ENCODE results near the gene GET4. TPM values are rescaled to one million over a fixed set of nuclear protein-coding genes. Genes with fewer than 3 reads are reported as not detected.

Gene GET4
- total and polyA plus RNA-seq, 2 donors, result 11.6 to 42.4 TPM

DNA sequence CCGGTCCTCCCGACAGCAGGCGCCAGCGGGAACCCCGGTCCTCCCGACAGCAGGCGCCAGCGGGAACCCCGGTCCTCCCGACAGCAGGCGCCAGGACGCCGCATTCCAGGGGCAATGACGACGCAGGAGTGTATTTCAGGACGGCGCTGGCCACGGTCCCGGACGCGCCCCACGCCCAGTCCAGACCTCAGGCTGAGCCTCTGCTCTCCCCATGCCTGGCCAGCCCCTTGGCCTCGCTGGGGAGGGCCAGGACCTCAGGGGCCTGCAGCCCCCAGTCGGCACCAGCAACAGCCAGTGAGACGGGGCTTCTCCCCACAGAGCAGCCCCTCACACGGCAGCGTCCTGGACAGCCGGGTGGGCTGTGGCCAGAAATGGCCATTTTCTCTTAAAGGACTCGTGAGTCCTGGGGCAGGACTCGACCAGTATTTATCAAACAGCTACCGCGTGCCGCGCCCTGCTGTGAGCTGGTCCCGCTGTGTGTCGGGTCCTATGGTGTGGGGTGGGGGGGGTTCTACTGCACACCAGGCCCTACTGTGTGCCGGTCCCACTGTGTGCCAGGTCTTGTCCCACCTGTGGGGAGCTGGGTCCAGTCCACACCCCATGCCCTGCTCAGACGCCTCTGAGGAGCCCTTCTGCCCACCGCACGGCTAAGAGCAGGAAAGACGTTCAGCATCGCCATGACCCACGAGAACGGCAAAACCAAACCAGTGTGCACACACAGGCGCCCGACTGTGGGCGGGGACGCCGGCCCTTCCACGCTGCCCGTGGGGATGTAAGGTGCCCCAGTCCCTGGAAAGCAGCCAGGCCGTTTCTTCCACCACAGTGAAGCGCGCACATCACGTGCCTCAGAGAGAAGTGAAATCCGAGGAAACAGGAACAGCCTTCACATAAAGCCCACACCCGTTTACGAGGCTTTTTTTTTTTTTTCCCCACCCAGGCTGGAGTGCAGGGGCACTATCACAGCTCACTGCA, 33.3 kb downstream of the GET4 start:
- DNase-seq (ENCODE audit: extremely low spot score), result no peak
- peak overlapping the region; percentile 7 for H3K4me3 ChIP-seq (ENCODE audit: low read depth, low read length)
- H3K27ac ChIP-seq (ENCODE audit: low read depth), result no peak overlapping the region

DNA sequence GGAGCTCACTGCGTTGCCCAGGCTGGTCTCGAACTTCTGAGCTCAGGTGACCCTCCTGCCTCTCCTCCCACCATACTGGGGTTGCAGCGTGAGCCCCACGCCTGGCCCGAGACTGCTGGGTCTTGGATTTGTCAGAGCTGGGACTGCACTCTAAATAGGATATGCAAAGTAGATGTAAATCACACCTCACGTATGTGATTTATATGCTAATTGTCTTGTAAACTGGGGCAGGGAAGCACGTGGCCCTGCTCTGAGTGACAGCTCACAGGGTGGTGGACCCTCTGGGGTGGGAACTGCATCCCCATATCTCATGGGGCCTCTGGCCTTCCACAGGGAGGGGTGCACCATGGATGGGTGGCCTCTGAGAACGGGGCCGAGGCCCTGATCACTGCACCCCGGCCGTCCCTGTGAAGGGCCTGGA, 34.1 kb downstream of the GET4 start:
- DNase-seq (ENCODE audit: extremely low spot score), result no peak
- Histone ChIP-seq H3K4me3 (ENCODE audit: low read depth, low read length) (no peak overlapping the region), H3K36me3 (ENCODE audit: insufficient read depth) (no peaks in the 10 kb centered on the region), H3K27ac (ENCODE audit: low read depth) (no peak overlapping the region), H3K4me1 (ENCODE audit: insufficient read depth) (no peaks in the 10 kb centered on the region)
- 88% methylated on average over 11 of the region's 11 CpGs for WGBS

More for the DNA sequence above, 33.3 kb downstream of the GET4 start:
- Histone ChIP-seq H3K4me1 (ENCODE audit: insufficient read depth) (no peaks in the 10 kb centered on the region), H3K36me3 (ENCODE audit: insufficient read depth) (no peaks in the 10 kb centered on the region)
- 38% methylated on average over 54 of the region's 58 CpGs for WGBS

DNA sequence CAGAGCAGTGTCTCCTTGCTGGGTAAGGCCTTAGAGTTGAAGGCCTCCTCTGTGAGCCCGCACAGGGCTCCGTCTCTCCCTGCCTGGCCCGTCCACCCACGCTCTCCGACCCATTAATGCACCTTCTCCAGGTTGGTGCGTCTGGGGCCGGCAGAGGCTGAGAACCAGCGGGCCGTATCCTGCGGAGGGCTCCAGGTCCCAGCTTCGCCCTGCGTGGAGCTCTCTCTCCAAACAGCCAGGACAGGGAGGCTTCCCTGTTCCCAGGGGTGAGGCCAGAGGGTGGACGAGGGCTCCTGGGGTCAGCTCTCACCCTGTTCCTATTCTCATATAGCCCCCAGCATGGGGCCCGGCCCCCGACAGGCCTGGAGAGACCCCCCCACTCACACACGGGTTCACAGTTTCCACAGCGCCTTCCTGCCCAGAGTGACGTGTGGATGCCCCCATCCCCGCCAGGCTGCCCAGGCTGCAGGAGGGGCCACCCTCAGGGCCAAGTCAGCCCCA, 34.6 kb downstream of the GET4 start:
- Histone ChIP-seq H3K27ac (ENCODE audit: low read depth) (no peak overlapping the region), H3K4me1 (ENCODE audit: insufficient read depth) (no peaks in the 10 kb centered on the region), H3K36me3 (ENCODE audit: insufficient read depth) (no peaks in the 10 kb centered on the region), H3K4me3 (ENCODE audit: low read depth, low read length) (no peak overlapping the region)
- no peak for DNase-seq (ENCODE audit: extremely low spot score)
- WGBS, result 85% methylated on average over 19 of the region's 19 CpGs

DNA sequence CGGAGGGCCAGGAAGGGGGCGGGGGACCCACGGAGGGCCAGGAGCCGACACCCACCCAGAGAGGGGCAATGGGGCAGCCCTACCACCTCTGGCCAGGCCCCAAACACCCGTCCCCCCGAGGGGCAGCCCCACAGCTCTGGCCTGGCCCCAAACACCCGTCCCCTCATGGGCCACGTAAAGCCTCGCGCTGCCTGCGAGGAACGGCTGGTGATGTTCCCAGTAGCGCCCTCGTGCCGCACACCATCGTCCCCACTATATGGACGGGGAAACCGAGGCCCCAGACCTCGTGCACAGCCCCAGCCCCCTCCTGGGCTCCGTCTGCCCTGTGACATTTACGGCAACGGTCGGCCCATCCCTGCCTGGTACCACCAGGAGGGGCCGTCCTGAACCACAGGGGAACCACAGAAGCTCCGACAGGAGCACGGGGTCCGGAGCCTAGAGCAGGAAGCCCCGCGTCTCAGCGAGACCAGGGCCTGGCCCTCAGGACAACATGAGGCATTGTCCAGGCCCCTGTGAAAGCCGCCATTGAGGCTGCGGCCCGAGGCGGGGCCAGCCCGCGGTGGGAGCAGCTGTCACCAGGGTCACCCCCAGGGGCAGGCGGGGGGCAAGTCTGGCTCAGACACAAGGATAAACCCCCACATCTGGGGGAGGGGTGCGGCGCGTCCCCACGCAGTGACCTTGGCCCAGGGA, 35.6 kb downstream of the GET4 start:
- Histone ChIP-seq H3K27ac (ENCODE audit: low read depth) (no peak overlapping the region), H3K4me3 (ENCODE audit: low read depth, low read length) (no peak overlapping the region), H3K4me1 (ENCODE audit: insufficient read depth) (no peaks in the 10 kb centered on the region), H3K36me3 (ENCODE audit: insufficient read depth) (no peaks in the 10 kb centered on the region)
- 89% methylated on average over 41 of the region's 41 CpGs for WGBS
- no peak for DNase-seq (ENCODE audit: extremely low spot score)

DNA sequence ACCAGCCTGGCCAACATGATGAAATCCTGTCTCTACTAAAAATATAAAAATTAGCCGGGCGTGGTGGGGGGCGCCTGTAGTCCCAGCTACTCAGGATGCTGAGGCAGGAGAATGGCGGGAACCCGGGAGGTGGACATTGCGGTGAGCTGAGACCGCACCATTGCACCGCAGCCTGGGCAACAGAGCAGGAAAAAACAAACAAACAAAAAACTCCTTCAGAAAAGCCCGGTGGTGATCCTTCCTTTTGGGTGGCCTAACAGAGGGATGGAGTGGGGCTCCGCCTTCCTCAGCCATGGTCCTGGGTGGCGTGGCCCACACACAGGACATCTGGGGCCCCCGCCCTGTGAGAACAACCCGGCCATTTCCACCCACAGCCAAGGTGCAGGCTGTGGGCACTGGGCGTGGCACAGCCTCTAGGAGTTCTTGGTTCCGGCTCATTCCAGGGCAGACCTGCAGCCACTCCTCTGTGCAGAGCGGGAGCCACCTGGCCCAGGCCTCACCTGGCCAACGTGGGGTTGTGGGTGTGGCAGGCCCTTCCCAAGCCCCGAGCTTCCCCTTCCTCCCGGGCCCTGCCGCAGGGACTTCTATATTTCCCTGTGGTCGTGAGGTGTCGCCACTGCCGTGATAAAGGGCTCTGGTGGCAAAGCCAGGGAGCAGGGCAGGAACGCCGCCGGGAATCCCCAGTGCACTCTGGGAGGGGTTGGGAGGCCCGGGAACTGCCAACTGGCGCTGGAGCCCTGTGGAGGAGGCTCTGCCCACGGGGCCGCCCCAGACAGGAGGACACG, 37.6 kb downstream of the GET4 start:
- 80% methylated on average over 31 of the region's 31 CpGs for WGBS
- DNase-seq (ENCODE audit: extremely low spot score), result no peak
- H3K27ac ChIP-seq (ENCODE audit: low read depth), result no peak overlapping the region
- no peaks in the 10 kb centered on the region for H3K36me3 ChIP-seq (ENCODE audit: insufficient read depth)
- H3K4me3 ChIP-seq (ENCODE audit: low read depth, low read length), result no peak overlapping the region
- H3K4me1 ChIP-seq (ENCODE audit: insufficient read depth), result no peaks in the 10 kb centered on the region

DNA sequence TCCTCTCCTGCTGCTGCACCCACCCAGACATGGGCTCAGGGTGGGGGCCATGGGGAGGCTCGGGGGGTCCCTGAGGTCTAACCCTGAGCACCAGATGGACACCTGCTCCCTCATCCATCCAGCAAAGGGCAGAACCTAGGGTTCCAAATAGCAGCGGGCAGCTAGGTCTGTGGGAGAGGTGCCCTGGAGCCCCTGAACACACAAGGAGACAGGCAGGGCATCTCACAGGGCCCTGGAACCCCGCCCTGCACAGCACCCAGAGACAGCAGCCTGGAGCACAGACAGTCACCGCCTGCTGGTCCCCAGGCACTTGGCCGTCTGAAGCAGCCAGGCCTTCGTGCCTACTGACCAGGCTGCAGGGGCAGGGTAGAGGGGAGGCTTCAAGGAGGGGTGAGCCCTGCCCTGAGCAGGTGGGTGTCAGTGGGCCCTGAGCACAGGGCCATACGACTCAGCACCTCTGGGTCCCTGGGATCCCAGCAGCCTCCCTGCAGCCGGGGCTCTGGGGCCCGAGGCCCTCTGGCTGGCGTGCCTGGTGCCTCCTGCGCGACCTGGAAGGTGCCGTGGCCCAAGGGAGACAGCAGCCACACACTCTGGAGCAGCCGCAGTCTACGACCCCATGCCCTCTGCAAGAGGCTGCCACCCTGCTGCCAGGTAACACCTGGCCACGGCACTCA, 38.3 kb downstream of the GET4 start:
- no peak overlapping the region for H3K4me3 ChIP-seq (ENCODE audit: low read depth, low read length)
- no peaks in the 10 kb centered on the region for H3K4me1 ChIP-seq (ENCODE audit: insufficient read depth)
- DNase-seq (ENCODE audit: extremely low spot score), result no peak
- H3K27ac ChIP-seq (ENCODE audit: low read depth), result no peak overlapping the region
- 88% methylated on average over 16 of the region's 16 CpGs for WGBS
- H3K36me3 ChIP-seq (ENCODE audit: insufficient read depth), result no peaks in the 10 kb centered on the region

DNA sequence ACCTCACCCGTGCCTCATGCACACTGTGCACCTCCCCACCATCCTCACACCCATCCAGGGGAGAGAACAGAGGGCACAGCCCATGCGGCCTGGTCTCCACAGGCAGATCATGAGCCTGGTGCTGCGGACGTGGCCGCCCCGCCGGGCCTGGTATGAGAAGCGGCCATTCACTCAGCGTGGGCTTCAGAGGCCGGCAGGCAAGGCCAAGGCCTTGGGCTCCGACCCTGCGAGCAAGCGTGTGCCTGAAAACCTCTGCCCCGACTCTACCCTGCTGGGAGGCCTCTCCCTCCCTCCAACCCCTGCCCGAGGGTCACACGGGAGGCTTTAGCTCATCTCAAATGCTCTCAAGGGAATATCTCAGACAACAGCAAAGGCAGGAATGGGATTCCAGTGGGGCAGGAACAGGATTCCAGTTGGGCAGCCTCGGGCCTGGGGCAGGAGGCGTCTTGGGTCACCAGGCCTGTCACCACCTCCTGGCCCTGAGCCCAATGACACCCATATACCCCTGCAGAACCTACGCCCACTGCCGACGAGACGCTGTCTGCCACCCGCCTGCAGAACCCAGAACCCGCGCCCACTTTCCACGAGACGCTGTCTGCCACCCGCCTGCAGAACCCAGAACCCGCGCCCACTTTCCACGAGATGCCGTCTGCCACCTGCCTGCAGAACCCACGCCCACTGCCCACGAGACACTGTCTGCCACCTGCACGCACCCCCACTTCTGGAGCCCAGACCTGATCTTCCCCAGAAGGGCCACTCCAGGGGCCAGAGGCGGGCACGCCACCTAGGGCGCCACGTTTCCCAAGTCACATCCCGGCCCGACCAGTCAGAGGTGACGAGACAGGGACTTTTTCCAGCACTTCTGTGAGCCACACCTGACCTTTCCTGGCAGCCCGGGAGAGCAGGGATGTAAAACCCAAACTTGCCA, 39.2 kb downstream of the GET4 start:
- Histone ChIP-seq H3K27ac (ENCODE audit: low read depth) (no peak overlapping the region), H3K4me1 (ENCODE audit: insufficient read depth) (no peaks in the 10 kb centered on the region), H3K4me3 (ENCODE audit: low read depth, low read length) (no peak overlapping the region), H3K36me3 (ENCODE audit: insufficient read depth) (no peaks in the 10 kb centered on the region)
- DNase-seq (ENCODE audit: extremely low spot score), result no peak
- WGBS, result 90% methylated on average over 43 of the region's 43 CpGs

DNA sequence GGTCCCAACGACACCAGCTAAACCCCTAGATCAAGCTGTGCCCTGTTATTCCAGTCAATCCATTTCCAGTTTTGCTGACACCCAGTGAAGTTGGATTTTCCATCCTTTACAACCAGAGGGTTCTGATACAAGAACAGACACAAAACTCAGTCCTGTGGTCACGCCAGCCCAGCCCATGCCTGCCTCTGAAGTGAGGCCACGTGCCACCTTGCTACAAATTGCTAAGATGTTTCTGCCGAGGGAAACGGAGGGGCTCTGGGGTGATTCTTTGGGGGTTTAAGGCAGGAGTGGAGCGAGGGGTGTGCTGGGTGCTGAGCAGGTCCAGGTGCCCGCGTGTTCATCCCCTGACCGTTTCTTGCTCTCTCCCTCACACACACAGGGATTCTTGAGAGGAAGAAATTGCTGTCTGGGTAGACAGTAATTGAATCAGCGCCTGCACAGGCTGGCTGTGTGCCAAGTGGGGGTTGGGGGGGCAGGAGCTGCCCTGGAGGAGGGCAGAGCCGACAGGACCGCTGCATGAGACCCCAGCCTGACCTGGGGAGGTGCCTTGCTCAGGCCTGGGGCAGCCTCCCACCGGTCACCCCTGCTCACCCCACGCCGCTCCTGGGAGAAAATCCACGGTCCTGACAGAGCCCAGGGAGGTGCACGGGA, 40.1 kb downstream of the GET4 start:
- Histone ChIP-seq H3K36me3 (ENCODE audit: insufficient read depth) (no peaks in the 10 kb centered on the region), H3K27ac (ENCODE audit: low read depth) (no peak overlapping the region), H3K4me3 (ENCODE audit: low read depth, low read length) (no peak overlapping the region), H3K4me1 (ENCODE audit: insufficient read depth) (no peaks in the 10 kb centered on the region)
- WGBS, result 29% methylated on average over 17 of the region's 17 CpGs
- no peak for DNase-seq (ENCODE audit: extremely low spot score)

DNA sequence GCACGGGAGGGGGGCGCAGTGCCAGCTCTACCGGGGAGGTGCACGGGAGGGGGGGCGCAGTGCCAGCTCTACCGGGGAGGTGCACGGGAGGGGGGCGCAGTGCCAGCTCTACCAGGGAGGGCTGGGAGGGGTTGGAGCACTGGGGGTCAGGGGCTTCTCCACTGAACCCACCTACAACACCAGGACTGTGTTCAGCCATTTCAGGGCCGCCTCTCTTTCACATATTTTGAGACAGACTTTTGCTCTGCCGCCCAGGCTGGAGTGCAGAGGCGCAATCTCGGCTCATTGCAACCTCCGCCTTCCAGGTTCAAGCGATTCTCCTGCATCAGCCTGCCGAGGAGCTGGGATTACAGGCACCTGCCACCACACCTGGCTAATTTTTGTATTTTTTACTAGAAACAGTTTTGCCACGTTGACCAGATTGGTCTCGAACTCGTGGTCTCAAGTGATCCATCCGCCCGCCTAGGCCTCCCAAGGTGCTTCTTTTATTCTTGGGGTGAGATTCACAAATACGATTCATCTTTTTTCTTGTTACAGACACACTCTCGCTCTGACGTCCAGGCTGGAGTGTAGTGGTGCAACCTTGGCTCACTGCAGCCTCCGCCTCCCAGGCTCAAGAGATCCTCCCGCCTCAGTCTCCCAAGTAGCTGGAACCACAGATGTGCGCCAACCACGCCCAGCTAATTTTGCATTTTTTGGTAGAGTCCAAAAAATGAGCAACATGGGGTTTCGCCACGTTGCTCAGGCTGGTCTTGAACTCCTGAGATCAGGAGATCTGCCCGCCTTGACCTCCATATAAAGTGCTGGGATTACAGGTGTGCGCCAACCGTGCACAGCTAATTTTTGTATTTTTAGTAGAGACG, 41.1 kb downstream of the GET4 start:
- DNase-seq (ENCODE audit: extremely low spot score), result no peak
- no peaks in the 10 kb centered on the region for H3K36me3 ChIP-seq (ENCODE audit: insufficient read depth)
- 87% methylated on average over 28 of the region's 33 CpGs for WGBS
- H3K4me3 ChIP-seq (ENCODE audit: low read depth, low read length), result no peak overlapping the region
- no peaks in the 10 kb centered on the region for H3K4me1 ChIP-seq (ENCODE audit: insufficient read depth)
- H3K27ac ChIP-seq (ENCODE audit: low read depth), result no peak overlapping the region

DNA sequence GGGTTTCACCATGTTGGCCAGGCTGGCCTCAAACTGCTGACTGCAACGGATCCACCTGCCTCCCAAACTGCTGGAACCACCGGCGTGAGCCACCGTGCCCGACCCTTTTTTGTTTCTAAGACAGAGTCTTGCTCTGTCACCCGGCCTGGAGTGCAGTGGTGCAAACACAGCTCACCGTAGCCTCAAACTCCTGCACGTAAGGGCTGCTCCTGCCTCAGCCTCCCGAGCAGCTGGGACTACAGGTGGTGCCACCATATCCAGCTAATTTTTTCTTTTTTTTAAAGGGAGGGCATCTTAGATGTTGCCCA, 41.7 kb downstream of the GET4 start:
- no peak for DNase-seq (ENCODE audit: extremely low spot score)
- Histone ChIP-seq H3K27ac (ENCODE audit: low read depth) (no peak overlapping the region), H3K4me1 (ENCODE audit: insufficient read depth) (no peaks in the 10 kb centered on the region), H3K36me3 (ENCODE audit: insufficient read depth) (no peaks in the 10 kb centered on the region), H3K4me3 (ENCODE audit: low read depth, low read length) (no peak overlapping the region)
- 84% methylated on average over 9 of the region's 9 CpGs for WGBS

DNA sequence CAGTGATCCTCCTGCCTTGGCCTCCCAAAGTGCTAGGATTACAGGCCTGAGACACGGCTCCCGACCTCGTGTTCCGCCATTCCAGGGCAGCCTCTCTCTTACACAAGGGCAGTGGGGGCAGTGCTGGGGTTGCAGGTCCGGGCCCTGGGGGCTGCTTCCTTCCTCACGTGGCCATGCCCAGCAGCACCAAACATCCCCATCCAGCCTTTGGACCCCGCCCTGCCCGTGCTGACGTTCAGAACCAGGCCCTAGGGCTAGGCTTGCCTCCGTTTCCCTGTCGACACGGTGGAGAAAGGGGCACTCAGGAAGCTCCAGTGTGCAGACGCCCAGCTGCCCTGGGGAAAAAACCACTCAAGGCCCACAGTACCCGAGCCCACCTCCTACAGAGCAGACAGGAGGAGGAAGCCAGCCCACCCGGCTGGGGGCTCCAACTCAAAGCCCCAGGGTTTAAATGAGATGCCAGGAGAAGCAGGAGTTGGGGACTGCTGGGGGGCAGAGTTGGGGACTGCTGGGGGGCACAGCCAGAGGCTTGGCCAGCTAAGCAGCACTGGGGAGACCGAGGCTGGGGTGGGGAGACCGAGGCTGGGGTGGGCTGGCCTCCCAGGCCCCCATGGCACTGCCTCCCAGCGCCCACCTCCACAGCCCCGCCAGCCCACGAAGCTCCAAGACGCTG, 42.2 kb downstream of the GET4 start:
- Histone ChIP-seq H3K4me1 (ENCODE audit: insufficient read depth) (no peaks in the 10 kb centered on the region), H3K4me3 (ENCODE audit: low read depth, low read length) (no peak overlapping the region), H3K36me3 (ENCODE audit: insufficient read depth) (no peaks in the 10 kb centered on the region), H3K27ac (ENCODE audit: low read depth) (no peak overlapping the region)
- 92% methylated on average over 21 of the region's 21 CpGs for WGBS
- DNase-seq (ENCODE audit: extremely low spot score), result no peak
